SK-N-SH treated with all-trans-retinoic acid at 6 μM for 48 hours (cell line): Measurements from ENCODE around the gene ANO6.
A peak's percentile ranks its signal among the peaks of the same experiment; 100 is the strongest.

Experiments used
- ATAC-seq: fragments of 200-7000 bp; cut with Tn5 transposase; 3 replicates; pipeline ENCODE4 v1.9.1; 2020; ENCODE audit warnings: mild to moderate bottlenecking, moderate library complexity
- ARNTL ChIP-seq: fragments of 450-650 bp; formaldehyde crosslinking; IDR thresholded peaks from 2 replicates; pipeline ENCODE4 v1.5.0; 2020; ENCODE audit warnings: low read depth, mild to moderate bottlenecking, moderate library complexity, borderline replicate concordance
- BACH2 ChIP-seq: fragments of 250-450 bp; sonication (Bioruptor Pico); IDR thresholded peaks from 2 replicates; pipeline ENCODE4 v1.9.0; 2021; ENCODE audit warnings: mild to moderate bottlenecking, borderline replicate concordance
- CREB5 ChIP-seq: fragments of 250-450 bp; sonication (Bioruptor Pico); IDR thresholded peaks from 2 replicates; pipeline ENCODE4 v1.5.1; 2020; ENCODE audit warnings: low read depth, mild to moderate bottlenecking, moderate library complexity
- CSDC2 ChIP-seq: fragments of 250-450 bp; sonication (Bioruptor Pico); IDR thresholded peaks from 2 replicates; pipeline ENCODE4 v1.5.0; 2020; ENCODE audit warnings: mild to moderate bottlenecking, moderate library complexity
- ESRRG ChIP-seq: fragments of 250-450 bp; sonication (Bioruptor Pico); IDR thresholded peaks from 2 replicates; pipeline ENCODE4 v1.6.1; 2021; ENCODE audit warnings: mild to moderate bottlenecking
- GLIS3 ChIP-seq: fragments of 250-450 bp; sonication (Bioruptor Pico); IDR thresholded peaks from 2 replicates; pipeline ENCODE4 v1.5.0; 2020; ENCODE audit warnings: mild to moderate bottlenecking, moderate library complexity
- ISL1 ChIP-seq: fragments of 250-450 bp; sonication (Bioruptor Pico); IDR thresholded peaks from 2 replicates; pipeline ENCODE4 v2.1.2; 2022; ENCODE audit warnings: mild to moderate bottlenecking, moderate library complexity
- OSR1 ChIP-seq: fragments of 250-450 bp; sonication (Bioruptor Pico); IDR thresholded peaks from 2 replicates; pipeline ENCODE4 v1.8.0; 2022; ENCODE audit warnings: moderate library complexity, mild to moderate bottlenecking, inconsistent platforms
- PATZ1 ChIP-seq: fragments of 250-450 bp; sonication (Bioruptor Pico); IDR thresholded peaks from 2 replicates; pipeline ENCODE4 v1.8.0; 2020; ENCODE audit warnings: mild to moderate bottlenecking, moderate library complexity, borderline replicate concordance
- PPARA ChIP-seq: fragments of 250-450 bp; sonication (Bioruptor Pico); IDR thresholded peaks from 2 replicates; pipeline ENCODE4 v1.5.0; 2020; ENCODE audit warnings: mild to moderate bottlenecking, borderline replicate concordance
- RARB ChIP-seq: fragments of 250-450 bp; sonication (Bioruptor Pico); IDR thresholded peaks from 2 replicates; pipeline ENCODE4 v1.8.0; 2021; ENCODE audit warnings: mild to moderate bottlenecking, moderate library complexity
- TCF4 ChIP-seq: fragments of 250-450 bp; sonication (Bioruptor Pico); IDR thresholded peaks from 2 replicates; pipeline ENCODE4 v1.8.0; 2021; ENCODE audit warnings: mild to moderate bottlenecking, moderate library complexity, borderline replicate concordance
- ZFP3 ChIP-seq: fragments of 250-450 bp; sonication (Bioruptor Pico); IDR thresholded peaks from 2 replicates; pipeline ENCODE4 v1.5.0; 2020; ENCODE audit warnings: mild to moderate bottlenecking, moderate library complexity
- ZFP30 ChIP-seq: fragments of 450-650 bp; formaldehyde crosslinking; IDR thresholded peaks from 2 replicates; pipeline ENCODE4 v1.5.0; 2022; ENCODE audit warnings: mild to moderate bottlenecking, moderate library complexity
- ZNF565 ChIP-seq: fragments of 450-650 bp; formaldehyde crosslinking; conservative IDR thresholded peaks from 2 replicates; pipeline ENCODE4 v1.5.0; 2020; ENCODE audit warnings: low read depth, mild to moderate bottlenecking, moderate library complexity
- ZNF70 ChIP-seq: fragments of 450-650 bp; formaldehyde crosslinking; IDR thresholded peaks from 2 replicates; pipeline ENCODE4 v1.5.0; 2020; ENCODE audit warnings: mild to moderate bottlenecking, moderate library complexity
- ZNF8 ChIP-seq: fragments of 450-650 bp; formaldehyde crosslinking; IDR thresholded peaks from 2 replicates; pipeline ENCODE4 v1.5.0; 2020; ENCODE audit warnings: mild to moderate bottlenecking, moderate library complexity
- TF ChIP-seq, protein P1 (sequence below): fragments of 250-450 bp; sonication (Bioruptor Pico); IDR thresholded peaks from 2 replicates; pipeline ENCODE4 v1.5.0; 2020; ENCODE audit warnings: mild to moderate bottlenecking, moderate library complexity
- TF ChIP-seq, protein P2 (sequence below): fragments of 250-450 bp; sonication (Bioruptor Pico); IDR thresholded peaks from 2 replicates; pipeline ENCODE4 v1.5.1; 2021; ENCODE audit warnings: mild to moderate bottlenecking, moderate library complexity

ANO6 gene

GRCh38 chr12:45285717-45286116, 69.8 kb downstream of the ANO6 start (continued):
- TF ChIP-seq PPARA (CRISPR knock-in tag), result no peak
- no peak for TF ChIP-seq ESRRG
- TF ChIP-seq ZFP30 (CRISPR knock-in tag), result no peak
- no peak for TF ChIP-seq TCF4 (CRISPR knock-in tag)
- TF ChIP-seq RARB (CRISPR knock-in tag), result no peak
- no peak for TF ChIP-seq ZFP3 (CRISPR knock-in tag)
- TF ChIP-seq, all 23 proteins: peak for 0

- TF ChIP-seq OSR1 (no peak), PATZ1 (no peak), CREB5 (CRISPR knock-in tag) (no peak), TCF4 (CRISPR knock-in tag) (no peak)
- TF ChIP-seq, protein P1, sequence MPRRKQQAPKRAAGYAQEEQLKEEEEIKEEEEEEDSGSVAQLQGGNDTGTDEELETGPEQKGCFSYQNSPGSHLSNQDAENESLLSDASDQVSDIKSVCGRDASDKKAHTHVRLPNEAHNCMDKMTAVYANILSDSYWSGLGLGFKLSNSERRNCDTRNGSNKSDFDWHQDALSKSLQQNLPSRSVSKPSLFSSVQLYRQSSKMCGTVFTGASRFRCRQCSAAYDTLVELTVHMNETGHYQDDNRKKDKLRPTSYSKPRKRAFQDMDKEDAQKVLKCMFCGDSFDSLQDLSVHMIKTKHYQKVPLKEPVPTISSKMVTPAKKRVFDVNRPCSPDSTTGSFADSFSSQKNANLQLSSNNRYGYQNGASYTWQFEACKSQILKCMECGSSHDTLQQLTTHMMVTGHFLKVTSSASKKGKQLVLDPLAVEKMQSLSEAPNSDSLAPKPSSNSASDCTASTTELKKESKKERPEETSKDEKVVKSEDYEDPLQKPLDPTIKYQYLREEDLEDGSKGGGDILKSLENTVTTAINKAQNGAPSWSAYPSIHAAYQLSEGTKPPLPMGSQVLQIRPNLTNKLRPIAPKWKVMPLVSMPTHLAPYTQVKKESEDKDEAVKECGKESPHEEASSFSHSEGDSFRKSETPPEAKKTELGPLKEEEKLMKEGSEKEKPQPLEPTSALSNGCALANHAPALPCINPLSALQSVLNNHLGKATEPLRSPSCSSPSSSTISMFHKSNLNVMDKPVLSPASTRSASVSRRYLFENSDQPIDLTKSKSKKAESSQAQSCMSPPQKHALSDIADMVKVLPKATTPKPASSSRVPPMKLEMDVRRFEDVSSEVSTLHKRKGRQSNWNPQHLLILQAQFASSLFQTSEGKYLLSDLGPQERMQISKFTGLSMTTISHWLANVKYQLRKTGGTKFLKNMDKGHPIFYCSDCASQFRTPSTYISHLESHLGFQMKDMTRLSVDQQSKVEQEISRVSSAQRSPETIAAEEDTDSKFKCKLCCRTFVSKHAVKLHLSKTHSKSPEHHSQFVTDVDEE (CRISPR knock-in tag), result no peak
- TF ChIP-seq, all 23 proteins: peak for 0
- ATAC-seq, result no peak
These were observed 70.7 kb downstream of the ANO6 start for GRCh38 chr12:45286621-45287020.

DNA sequence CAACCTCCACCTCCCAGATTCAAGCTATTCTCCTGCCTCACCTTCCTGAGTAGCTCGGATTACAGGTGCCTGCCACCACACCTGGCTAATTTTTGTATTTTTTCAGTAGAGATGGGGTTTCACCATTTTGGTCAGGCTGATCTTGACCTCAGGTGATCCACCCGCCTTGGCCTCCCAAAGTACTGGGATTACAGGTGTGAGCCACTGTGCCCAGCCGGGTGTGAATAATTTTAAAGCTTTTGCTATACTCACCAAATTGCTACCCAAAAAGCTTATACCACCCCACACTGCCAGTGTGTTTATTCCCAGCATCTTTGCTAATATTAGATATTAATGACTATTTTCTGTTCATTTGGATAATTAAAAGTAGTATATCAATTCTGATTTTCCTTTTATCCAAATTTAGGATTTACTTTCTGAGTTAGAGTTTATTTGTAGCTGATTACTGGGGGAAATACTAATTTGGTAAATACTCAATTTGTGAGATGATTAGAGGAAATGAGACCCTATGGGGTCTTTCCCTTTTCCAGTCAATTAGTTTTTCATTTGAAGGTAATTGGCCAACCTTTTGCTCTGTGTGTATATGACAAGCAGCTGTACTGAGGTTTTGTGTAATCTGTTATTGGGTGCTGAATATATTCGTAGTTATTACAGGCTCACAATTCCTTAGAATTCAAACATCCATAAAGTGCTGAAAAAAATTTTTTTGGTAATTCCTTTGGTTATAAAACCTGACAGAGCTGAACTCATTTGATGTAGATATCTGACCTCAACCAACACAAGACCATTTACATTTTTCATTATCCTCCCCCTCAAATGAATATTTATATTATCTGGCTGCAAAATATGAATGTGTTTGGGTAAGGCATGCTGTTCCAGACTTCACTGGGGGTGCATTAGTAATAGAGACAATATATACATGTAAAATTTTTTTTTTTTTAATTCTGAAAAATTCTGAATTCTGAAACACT, 73.6 kb downstream of the ANO6 start:
- ATAC-seq, result no peak
- no peak for TF ChIP-seq ZNF8 (CRISPR knock-in tag)

DNA sequence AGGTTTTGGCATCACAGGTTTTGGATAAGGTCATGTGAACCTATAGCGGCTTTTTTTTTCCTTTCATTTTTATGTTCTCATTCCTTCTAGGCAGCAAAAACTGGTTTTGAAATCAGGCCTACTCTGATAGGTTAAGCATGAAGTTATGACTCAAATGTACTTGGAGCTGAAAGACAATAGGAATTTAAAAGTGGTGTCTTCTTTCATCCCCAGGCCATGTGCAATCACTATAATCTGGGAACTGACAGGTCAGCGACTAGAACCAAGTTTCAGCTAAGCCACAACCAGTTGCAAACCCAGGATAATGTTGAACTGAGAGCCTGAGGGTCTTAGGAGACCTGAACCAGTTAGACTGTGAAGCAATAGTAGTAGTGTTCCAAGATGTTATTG, 74.3 kb downstream of the ANO6 start:
- peak; percentile 82 for ATAC-seq
- TF ChIP-seq OSR1 (no peak), TCF4 (CRISPR knock-in tag) (no peak), ZNF8 (CRISPR knock-in tag) (no peak), BACH2 (no peak), CSDC2 (CRISPR knock-in tag) (no peak), ARNTL (CRISPR knock-in tag) (no peak), ZNF70 (no peak), ISL1 (no peak), ZNF565 (CRISPR knock-in tag) (no peak), RARB (CRISPR knock-in tag) (no peak), PPARA (CRISPR knock-in tag) (no peak), CREB5 (CRISPR knock-in tag) (no peak), GLIS3 (CRISPR knock-in tag) (no peak), ESRRG (no peak), PATZ1 (no peak)
- TF ChIP-seq, protein P2, sequence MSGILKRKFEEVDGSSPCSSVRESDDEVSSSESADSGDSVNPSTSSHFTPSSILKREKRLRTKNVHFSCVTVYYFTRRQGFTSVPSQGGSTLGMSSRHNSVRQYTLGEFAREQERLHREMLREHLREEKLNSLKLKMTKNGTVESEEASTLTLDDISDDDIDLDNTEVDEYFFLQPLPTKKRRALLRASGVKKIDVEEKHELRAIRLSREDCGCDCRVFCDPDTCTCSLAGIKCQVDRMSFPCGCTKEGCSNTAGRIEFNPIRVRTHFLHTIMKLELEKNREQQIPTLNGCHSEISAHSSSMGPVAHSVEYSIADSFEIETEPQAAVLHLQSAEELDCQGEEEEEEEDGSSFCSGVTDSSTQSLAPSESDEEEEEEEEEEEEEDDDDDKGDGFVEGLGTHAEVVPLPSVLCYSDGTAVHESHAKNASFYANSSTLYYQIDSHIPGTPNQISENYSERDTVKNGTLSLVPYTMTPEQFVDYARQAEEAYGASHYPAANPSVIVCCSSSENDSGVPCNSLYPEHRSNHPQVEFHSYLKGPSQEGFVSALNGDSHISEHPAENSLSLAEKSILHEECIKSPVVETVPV (CRISPR knock-in tag), result no peak
- TF ChIP-seq, all 23 proteins: peak for 0
